Kidney capillary endothelial cell (primary cell): ENCODE data around the gene PDCD2.
"Not testable (repeated sequence)": the region's sequence is repeated elsewhere in the genome, so short reads cannot be mapped to it uniquely, and the experiment has no call there.

Experiments used
- DNase-seq: peaks from one replicate; pipeline ENCODE4 v3.0.0-alpha.2; 2018; ENCODE audit warnings: low spot score

Gene PDCD2

GRCh38 chr6:170584181-170584953 lies at the start of gene PDCD2:
Gene PDCD2 (minus strand): TSS chr6:170584637. CDS start chr6:170584581, 56 bp downstream.
- peak; percentile 91 for DNase-seq

- DNase-seq: not testable (repeated sequence)
Observed at GRCh38 chr6:170616020-170616554, 31.6 kb upstream of the PDCD2 start.

GRCh38 chr6:170612256-170612804 lies 27.9 kb upstream of the PDCD2 start:
- not testable (repeated sequence) for DNase-seq

- not testable (repeated sequence) for DNase-seq
Observed at GRCh38 chr6:170609225-170609624, 24.8 kb upstream of the PDCD2 start.

- DNase-seq: no peak
Observed at GRCh38 chr6:170605574-170606259, 21.3 kb upstream of the PDCD2 start.

GRCh38 chr6:170597278-170597677 lies 12.8 kb upstream of the PDCD2 start:
- no peak for DNase-seq

- DNase-seq: no peak
Observed at GRCh38 chr6:170596426-170596825, 12.0 kb upstream of the PDCD2 start.

- no peak for DNase-seq
Observed at GRCh38 chr6:170590725-170591124, 6.3 kb upstream of the PDCD2 start.

GRCh38 chr6:170584954-170585498 lies 589 bp upstream of the PDCD2 start:
- no peak for DNase-seq

GRCh38 chr6:170583756-170584180 lies 669 bp downstream of the PDCD2 start:
- DNase-seq: no peak

GRCh38 chr6:170578909-170579308 lies 5.5 kb downstream of the PDCD2 start:
- no peak for DNase-seq

- DNase-seq: no peak
Observed at GRCh38 chr6:170575250-170575649, 9.2 kb downstream of the PDCD2 start.

GRCh38 chr6:170572704-170573466 lies 11.6 kb downstream of the PDCD2 start:
- no peak for DNase-seq

GRCh38 chr6:170564936-170565530 lies 19.4 kb downstream of the PDCD2 start:
- no peak for DNase-seq

GRCh38 chr6:170561555-170561954 lies 22.9 kb downstream of the PDCD2 start:
- no peak for DNase-seq

- no peak for DNase-seq
Observed at GRCh38 chr6:170555305-170555704, 29.1 kb downstream of the PDCD2 start.

- no peak for DNase-seq
Observed at GRCh38 chr6:170554796-170555137, 29.7 kb downstream of the PDCD2 start.

GRCh38 chr6:170554013-170554795 lies 30.2 kb downstream of the PDCD2 start, which contains the start of gene TBP:
Gene TBP (plus strand): TSS chr6:170554369. CDS start chr6:170557030, 2,661 bp downstream.
- DNase-seq: peak; percentile 98

GRCh38 chr6:170553534-170554012 lies 30.9 kb downstream of the PDCD2 start:
- no peak for DNase-seq
